ENCODE data around the gene DGKK.

DNA sequence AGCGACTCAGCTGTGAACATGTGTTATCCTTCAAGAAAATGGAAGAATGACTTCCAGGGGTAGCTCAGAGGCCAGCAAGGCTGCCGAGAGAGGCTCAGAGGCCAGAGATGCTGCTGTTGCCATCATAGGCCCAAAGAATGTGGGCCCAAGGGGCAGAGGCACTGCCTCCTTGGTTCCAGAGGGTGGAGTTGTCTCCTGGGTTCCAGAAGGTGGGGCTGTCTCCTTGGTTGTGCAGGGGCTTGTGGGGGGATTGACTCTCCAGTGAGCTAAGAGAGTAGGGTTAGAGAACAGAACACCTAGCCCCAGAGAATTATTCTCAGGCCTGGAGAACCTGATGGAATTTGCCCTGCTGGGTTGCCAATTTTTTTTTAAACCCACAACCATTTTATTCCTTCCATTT is 62.6 kb downstream of the DGKK start:
- TF ChIP-seq, protein P1, sequence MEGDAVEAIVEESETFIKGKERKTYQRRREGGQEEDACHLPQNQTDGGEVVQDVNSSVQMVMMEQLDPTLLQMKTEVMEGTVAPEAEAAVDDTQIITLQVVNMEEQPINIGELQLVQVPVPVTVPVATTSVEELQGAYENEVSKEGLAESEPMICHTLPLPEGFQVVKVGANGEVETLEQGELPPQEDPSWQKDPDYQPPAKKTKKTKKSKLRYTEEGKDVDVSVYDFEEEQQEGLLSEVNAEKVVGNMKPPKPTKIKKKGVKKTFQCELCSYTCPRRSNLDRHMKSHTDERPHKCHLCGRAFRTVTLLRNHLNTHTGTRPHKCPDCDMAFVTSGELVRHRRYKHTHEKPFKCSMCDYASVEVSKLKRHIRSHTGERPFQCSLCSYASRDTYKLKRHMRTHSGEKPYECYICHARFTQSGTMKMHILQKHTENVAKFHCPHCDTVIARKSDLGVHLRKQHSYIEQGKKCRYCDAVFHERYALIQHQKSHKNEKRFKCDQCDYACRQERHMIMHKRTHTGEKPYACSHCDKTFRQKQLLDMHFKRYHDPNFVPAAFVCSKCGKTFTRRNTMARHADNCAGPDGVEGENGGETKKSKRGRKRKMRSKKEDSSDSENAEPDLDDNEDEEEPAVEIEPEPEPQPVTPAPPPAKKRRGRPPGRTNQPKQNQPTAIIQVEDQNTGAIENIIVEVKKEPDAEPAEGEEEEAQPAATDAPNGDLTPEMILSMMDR (IDR thresholded peaks at IDR 0.05; ENCODE audit: low read depth, low read length, missing input control), result no peak
- TF ChIP-seq YY1 (IDR thresholded peaks at IDR 0.05) (no peak), RAD21 (IDR thresholded peaks at IDR 0.05) (no peak), NR2F2 (IDR thresholded peaks at IDR 0.05) (no peak), JUND (IDR thresholded peaks at IDR 0.05) (no peak), GABPA (IDR thresholded peaks at IDR 0.05 in 1 of 2, conservative IDR thresholded peaks at IDR 0.05 in 1 of 2) (no peak)
- TF ChIP-seq, protein P2, sequence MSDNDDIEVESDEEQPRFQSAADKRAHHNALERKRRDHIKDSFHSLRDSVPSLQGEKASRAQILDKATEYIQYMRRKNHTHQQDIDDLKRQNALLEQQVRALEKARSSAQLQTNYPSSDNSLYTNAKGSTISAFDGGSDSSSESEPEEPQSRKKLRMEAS (IDR thresholded peaks at IDR 0.05), result no peak

Data from liver (tissue), 3 donors.